GM18508 (cell line): ENCODE data around the gene SPATC1L.

Source experiments
- ATAC-seq: cut with Tn5 transposase; IDR thresholded peaks from one replicate; pipeline ENCODE4 v1.9.1; 2021; ENCODE audit warnings: moderate number of reproducible peaks; ENCODE audit not compliant: insufficient read depth, unreplicated experiment

The SPATC1L gene

DNA sequence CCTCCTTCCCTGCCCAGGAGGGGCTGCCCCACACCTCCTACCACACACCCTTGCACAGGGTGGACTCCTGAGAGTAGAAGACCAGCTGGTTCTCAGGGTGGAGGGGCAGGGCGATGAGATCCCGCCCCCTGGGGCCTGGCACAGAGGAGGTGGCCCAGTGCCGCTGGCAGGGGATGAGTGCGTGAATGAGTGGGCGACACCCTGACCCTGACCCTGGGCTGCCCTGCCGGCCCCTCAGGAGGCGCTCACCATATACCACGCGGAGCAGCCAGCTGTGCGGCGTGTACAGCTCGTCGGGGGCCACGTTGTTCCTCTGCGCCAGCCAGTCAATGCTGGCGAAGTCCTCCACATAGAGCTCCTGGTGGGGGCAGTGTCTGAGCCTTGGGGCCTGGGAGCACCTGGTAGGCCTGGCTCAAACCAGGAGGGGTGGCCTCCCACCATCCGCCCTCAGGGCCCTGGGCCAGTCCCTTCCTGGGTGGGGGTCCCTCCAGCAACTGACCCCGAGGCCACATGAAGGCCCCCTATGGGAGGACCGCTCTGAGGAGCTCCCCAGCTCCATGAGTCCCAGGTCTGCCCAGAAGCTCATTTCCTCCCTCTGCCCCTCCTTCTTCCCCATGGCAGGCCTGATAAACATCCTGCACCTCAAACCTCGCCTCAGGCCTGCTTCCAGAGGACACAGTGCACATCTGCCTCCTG, 31.3 kb upstream of the SPATC1L start:
- ATAC-seq, result no peak

DNA sequence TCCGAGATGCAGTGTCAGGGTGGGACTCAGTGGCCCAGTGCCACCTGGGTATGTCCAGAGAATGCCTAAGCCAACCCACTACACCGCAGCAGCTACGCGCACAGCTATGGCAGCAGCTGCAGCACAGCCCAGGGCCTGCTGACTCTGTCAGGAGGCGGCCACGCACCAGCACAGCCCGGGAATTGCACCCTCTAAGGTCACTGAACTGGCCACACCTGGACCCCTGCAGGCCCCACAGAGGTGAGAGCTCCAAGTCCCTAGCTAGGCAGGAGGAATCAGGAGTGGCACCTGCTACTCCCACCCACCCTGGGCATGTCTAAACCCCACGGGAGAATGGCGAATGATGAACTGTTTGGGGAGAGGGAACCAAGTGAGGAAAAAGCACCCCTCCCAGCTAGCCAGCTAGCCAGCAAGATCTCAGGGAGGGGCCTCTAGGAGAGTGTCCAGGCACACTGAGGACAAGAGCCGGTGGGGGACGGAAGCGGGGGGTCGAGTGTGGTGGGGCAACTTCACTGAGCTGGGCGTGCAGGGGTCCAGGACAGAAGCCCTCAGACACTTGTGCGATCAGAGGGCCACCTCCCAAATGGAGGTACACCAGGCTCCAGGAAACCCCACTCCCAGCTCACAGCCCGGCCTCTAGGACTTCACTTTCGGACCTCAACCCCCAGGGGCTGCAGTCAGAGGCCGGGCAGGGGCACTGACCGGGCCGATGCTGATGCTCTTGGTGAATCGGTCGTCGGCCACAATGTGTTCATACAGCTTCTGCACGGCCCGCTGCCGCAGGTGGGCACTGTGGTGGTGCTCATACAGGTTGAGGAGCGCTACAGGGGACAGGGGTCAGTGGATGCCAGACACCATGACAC, 30.4 kb upstream of the SPATC1L start:
- no peak for ATAC-seq

DNA sequence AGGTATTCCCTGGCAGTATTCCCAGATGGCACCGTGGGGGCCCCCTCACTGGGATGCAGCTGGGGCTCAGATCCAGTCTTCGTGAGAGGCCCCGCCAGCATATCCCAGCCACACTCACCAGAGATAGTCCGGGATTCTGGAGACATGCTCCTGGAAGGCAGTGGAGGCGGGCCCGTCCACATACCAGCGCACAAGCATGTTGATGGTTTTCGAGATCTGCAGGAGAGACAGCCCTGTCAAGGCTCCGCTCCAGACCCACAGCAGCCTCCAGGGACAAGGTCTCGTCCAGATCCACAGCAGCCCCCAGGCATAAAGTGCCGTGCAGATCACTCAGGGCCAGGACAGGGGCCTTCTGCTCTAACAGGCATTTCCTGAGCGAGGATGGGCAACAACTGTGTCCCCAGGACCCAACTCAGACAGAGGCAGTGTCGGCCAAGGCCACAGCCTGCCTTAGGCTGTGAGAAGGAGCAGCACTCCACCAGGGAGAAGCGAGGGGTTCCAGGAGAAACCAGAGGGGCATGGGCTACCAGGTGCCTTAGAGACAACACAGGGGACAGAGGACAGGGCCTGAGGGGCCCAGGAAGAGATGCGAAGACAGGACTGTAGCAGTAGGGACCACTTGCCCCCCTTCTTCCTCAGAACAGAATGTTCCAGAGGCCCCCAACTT, 29.5 kb upstream of the SPATC1L start:
- ATAC-seq, result no peak

DNA sequence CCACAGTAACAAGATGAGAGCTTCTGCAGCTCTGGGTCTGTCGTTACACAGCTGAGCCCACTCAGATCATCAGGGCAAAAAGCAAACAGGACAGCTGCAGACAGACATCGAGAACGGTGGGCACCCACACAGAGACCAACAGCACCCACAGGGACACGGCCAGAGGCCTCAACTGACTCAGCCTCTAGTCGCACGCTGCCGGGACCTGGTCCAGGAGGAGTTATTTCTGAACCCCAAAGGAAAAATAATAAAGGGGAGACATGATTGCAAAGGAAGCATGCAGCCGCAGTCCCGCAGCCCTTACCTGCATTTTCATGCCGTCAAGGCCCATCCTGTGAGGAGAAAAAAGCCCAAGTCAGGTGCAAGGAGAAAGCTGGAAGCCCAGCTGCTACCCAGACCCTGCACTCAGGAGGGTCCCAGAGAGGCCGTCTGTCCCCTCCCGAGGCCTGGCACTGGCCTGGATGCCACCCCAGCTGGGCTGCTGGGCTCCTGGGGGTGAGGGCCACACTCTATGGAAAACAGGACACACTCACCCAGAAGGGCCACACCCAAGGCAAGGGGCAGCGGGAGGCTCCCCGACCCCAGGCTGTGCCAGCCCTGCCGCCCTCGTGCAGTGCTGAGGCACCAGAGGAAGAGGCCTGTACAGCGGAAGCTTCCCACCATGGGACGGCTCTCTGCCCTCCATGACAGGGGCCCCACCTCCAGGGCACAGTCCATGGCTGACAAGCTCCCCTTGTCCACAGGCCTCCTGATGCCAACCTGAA, 28.6 kb upstream of the SPATC1L start:
- no peak for ATAC-seq

DNA sequence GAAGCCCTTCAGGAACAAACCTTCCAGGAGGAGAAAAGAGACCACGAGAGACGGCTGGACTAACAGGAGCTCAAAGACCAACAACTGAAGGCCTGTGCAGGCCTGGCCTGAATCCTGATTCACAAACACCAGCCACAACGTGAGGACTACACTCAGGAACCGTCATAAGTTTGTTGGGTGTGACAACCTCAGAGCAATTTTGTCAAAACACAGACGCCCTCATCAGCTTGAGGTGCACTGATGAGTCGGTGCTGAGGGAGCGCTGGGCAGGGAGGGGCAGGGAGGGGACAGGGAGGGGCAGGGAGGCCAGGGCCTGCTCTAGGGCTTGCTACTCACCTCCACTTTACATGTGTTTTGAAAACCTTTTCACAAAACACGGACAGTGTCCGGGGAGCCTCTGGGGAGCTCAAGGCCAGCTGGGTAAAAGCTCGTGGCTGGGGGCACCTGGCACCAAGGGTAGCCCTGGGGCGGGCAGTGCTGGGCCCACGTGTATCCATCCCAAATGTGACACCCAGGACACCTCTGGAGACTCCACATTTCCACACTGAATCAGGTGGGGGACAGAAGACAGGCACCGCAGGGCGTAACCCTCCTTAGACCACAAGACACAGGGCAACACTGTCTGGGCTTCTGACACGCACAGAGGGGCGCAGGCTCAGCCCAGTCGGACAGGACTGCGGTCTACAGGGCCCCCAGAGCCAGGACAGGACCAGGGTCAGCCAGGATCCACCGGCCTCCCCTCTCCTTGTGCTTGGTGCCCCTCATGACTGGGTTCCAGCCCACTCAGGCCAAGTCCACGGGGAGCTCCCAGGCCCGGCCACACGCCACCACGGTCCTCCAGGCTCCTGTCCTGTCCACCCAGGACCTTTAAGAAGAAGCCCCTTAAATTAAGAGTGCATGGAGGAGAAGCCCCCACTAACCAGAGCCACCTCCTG, 27.8 kb upstream of the SPATC1L start:
- no peak for ATAC-seq

DNA sequence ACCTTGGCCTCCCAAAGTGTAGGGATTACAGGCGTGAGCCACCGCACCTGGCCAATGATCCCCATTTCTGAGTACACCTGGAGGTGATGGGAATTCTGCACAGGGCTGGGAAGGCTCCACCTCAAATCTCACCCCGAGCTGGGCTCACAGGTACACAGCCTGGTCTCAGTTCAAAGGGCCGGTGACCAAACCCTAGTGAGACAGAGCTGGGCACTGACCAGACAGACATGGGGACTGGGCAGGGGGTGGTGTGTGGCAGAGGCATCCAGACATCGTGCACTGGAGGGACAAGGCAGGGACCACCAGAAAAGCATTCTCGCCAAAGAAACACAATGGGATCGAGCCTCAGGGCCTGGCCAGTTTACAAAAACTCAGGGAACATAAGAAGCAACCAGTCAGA, 27.1 kb upstream of the SPATC1L start:
- no peak for ATAC-seq

DNA sequence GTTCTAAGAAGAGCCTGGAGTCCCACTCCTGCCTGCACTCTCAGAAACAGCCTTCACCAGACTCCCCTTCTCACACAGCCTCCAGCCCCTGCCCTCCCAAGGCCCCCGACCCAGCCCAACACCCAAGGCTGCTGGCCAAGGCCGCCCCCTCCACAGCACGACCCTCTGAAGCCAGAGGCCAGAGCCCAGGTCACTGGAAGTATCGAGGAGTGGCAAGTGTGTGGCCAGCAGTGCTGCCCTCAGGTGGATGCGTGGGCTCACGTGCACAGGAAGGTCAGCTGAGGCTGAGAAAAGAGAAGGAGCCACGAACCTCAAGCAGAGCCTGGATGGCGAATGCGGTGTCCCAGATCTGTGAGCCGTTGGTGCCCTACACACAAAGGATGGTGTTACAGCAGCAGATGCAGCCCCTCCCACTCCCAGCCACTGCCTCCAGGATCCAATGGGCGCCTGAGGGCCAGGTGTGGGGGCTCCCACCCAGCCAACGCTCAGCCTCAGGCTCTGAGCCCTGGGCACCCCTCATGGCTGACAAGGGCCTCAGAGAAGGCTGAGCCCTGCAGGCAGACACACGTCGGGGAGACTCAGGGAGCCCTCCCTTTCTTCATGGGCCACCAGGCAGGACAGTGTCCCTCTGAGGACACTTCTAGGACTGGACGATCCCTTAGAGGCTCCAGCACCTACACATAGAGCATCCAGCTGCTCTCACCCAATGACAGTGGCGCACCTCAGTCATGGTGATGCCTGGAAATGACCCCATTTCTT, 26.3 kb upstream of the SPATC1L start:
- no peak for ATAC-seq

DNA sequence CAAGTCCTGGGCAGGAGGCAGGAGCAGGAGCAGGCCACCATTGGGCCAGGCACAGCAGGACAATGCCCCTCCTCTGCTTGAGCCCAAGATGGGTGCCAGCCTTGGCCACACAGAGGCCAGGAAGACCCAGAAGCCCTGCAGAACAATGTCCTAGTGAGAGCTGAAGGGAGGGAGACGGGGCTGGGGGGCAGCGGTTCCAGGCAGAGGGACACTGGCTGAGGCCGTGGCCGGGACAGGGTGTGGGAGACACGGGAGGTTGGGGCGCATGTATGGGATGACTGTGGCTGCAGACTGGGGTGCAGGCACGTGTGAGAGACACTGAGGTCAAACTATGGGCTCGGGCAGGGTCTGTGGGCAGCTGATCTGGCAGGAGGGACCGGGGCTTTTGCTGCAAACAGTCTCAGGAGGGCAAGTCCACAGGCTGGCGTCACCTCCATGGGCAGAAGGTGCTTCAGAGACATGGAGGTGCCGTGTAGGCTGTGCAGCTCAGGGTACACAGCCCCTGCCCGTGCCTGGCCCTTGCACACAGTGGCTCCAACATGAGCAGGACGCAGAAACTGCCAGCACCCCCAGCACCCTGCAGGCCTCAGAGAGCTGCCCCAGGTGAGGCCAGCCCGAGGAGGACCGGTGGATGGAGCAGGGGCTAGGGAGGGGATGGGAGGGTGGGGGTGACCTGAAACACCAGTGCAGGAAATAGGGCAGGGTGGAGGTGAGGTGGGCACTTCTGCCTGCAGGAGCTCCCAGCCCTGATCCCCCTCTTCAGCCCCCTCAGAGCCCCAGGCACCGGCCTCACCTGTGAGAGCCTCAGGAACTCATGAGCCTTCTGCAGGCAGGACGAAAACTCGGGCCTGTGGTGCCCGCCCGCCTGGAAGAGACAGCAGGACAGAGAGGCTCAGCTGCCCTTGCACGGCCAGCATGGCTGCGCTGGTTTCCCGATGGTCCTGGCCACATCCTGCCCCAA, 24.8 kb upstream of the SPATC1L start:
- ATAC-seq, result no peak

DNA sequence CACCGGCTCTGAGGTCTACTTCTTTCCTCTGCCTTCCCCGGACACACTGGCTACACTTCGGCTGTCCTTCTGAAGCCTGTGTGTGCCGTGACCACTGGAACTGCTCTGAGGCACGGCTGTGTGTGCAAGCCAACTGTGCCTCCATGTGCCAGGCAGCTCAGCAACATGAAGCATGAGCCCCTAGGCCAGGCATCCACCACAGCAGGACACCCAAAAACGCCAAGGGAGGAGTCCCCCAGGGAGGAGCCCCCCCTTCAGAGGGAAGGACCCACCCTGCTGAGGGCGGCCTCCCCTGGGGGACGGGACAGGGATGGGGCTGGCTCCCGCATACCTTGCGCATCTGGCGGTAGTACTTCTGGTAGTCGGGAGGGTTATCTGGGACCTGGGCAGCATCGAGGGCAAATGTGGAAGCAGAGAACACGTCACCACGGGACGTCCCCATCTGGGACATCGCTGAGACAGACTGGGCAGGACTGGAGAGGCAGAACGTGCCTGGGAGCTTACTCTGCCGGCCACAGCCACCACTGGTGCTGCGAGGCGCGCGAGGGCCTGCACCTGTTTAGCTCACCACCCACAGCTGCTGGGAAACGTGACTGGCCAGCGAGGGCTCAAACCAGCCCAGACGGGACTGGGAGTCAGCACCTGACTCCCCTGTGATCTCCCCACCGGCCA, 23.8 kb upstream of the SPATC1L start:
- no peak for ATAC-seq

DNA sequence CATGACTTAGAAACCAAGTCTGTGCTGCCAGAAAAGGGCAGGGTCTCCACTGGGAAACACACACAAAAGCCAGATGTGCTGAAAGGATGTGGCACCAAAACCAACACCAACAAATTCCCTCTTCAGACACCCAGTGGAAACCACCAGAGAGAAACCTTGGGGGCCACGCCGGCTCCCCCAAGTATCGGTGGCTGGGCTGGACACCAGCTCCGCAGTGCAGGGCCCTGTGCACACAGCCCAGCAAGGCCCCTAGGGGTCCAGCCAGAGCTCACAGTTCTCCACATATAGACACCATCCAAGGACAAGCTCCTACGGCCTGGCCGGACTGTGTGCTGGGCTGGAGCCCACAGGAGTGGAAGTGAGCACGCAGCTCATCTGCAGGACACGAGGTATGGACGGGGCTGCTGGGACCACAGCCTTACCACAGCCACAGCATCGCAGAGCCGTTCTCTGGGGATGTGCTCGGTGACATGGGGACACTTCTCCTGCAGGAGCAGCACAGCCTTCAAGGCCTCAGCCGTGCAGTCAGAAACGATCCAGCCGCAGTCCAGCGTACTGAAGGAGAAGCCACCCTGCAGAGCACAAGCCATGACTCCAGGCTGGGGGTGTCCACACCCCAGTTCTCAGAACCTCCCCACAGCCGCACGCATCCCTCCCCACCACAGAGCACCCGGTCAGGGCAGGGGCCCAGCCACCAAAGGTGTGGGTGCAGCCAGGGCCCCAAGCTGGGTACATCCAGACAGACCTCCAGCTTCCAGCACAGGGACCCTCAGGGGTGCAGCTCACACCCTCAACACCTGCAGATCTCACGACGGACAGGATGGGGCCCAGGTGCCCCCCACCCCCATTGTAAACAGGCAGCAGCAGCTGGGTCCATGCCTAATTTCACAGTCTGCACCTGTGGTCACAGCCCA, 23.0 kb upstream of the SPATC1L start:
- no peak for ATAC-seq

DNA sequence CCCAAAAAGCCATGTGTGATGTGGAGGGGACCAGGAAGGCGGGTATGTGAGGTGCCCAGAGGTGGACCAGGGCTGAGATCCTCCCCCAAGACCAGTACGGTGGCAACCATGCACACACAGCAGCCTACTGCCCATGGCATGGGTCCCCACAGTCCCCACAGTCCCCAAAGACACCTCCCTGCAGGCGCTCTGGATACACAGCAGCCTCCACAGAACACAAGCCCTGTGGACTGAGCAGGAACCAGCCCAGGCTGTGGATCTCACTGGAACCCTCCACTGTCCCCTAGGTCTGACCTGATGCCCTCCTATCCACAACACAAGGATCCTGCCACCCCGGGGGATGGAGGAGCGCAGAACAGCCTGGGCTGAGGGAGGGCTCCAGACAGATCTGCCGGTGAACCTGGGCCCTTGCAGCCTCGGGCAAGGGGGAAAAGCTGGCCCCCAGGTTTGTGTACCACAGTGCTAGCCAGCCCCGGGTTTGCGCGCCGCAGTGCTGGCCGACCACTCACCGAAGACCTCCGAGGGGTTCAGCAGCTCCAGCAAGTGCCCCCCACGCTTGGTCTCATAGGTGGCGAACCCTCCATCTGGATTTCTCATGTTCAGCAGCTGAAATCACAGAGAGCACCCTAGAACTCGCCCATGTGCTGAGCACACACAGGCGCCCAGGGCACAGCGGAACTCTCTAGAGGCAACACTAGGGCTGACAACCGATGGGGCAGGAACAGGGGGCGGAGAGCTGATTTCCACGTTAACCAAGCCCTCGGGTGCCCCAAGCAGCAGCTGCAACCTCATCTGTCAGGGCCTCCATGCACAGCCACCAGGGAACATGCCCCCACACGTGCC, 22.1 kb upstream of the SPATC1L start:
- ATAC-seq, result no peak

DNA sequence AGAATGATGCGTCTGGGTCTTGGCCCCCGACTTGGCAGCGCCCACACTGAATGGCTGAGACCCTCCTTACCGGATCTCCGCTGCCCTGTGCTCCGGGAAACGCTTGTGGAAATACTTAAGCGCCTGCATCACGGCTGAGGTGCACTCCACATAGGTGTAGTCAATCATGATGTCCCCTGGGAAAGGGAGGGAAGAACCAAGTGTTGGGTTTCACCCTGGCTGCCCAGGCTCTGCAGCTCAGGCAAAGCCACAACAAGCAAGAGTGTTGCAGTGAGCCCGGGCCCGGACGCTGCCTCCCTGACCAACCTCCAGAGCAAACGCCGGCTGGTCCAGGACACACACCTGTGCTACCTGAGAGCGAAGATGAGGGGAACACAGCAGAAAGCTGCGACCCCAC, 21.5 kb upstream of the SPATC1L start:
- ATAC-seq, result no peak

DNA sequence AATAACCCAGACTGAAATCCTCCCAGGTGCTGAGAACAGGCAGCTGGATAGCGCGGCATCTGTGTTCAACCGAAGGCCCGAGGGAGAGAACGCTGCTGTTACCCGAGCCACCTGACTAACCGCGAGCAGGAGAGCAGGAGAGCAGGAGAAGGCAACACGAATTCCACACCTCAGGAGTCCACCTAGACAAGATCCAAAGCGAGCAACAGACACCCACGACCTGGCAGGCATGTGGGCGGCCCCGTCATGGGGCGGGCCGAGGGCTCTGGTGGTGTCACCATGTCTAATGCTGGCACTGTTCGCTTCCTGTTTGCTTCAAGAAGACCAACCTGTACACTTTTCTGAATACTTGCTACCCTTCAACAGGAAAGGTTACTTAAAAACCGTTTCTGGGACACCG, 20.9 kb upstream of the SPATC1L start:
- no peak for ATAC-seq

DNA sequence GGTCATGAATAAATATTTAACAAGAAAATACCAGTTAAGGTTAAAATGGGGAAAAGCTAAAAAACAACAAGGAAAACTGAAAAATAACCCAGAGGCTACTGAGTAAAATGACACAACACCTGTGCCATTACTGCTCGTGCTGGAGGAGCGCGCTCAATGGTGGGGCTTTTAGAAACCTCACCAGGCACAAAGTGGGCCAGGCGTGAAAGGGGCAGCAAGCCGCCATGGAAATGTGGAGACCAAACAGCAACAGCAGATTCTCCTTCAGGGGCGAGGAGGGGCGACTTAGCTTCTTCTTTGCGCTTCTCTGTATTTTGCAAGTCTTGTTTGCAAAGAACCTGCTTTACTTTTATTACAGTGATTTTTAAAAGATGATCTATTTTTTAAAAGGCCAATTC, 18.9 kb upstream of the SPATC1L start:
- no peak for ATAC-seq

DNA sequence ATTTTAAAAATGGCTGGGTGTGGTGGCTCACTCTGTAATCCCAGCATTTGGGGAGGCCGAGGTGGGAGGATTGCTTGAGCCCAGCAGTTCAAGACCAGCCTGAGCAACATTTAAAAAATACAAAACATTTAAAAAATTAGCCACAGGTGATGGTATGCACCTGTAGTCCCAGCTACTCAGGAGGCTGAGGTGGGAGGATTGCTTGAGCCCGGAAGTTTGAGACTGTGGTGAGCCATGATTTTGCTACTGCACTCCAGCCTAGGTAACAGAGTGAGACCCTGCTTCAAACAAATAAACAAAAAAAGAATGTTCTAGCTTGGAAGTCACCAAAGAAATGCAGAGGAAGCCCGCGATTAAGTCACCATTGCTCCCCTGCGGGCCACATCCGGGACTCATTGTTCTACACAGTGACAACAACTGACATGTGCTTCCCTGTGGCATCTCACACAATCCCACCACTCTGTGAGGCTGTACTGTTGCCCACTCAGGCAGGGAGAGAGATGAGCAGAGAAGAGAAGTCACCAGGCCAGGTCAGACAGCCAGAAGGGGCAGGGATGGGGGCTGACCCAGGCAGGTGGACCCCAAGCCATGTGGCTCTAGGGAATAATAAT, 18.4 kb upstream of the SPATC1L start:
- ATAC-seq, result no peak
